Hematopoietic multipotent progenitor cell treated with erythropoietin and hydrocortisone succinate and interleukin-3 and kit ligand, for 8 days (in vitro differentiated cells): ENCODE data around the gene CHMP5.

ENCODE experiments used
- DNase-seq: peaks from one replicate; pipeline ENCODE4 v3.0.0-alpha.2; 2015

CHMP5 gene

GRCh38 chr9:33320230-33320567 lies 55.4 kb downstream of the CHMP5 start:
- DNase-seq: no peak

GRCh38 chr9:33320568-33321261 lies 55.9 kb downstream of the CHMP5 start:
- DNase-seq: no peak

GRCh38 chr9:33329117-33329563 lies 64.3 kb downstream of the CHMP5 start:
- no peak for DNase-seq

- DNase-seq: no peak
Measured at GRCh38 chr9:33329979-33330378, 65.1 kb downstream of the CHMP5 start.

GRCh38 chr9:33331377-33331891 lies 66.6 kb downstream of the CHMP5 start:
- DNase-seq: peak; percentile 93
